DOHH2 (cell line): Measurements from ENCODE around the gene CDKAL1.
A peak's percentile ranks its signal among the peaks of the same experiment; 100 is the strongest.

Experiments used
- H3F3A ChIP-seq: fragments of 200-600 bp; sonication (generic), shearing (Covaris generic); 2 replicates; pipeline ENCODE4 v1.6.0; 2016; ENCODE audit warnings: antibody characterized with exemption, mild to moderate bottlenecking; ENCODE audit not compliant: control insufficient read depth, insufficient read depth
- H3K27ac ChIP-seq: fragments of 200-600 bp; sonication (generic); 2 replicates; pipeline ENCODE4 v1.5.1; 2014; ENCODE audit warnings: low read depth, mild to moderate bottlenecking, low read length, moderate library complexity
- H3K27me3 ChIP-seq: fragments of 200-600 bp; sonication (generic); 2 replicates; pipeline ENCODE4 v1.6.1; 2014; ENCODE audit warnings: mild to moderate bottlenecking, low read length, mixed read lengths; ENCODE audit not compliant: control insufficient read depth
- H3K36me3 ChIP-seq: fragments of 200-600 bp; sonication (generic); 2 replicates; pipeline ENCODE4 v1.6.1; 2014; ENCODE audit warnings: mild to moderate bottlenecking, low read length, moderate library complexity, mixed read lengths; ENCODE audit not compliant: control insufficient read depth
- H3K4me1 ChIP-seq: fragments of 200-600 bp; sonication (generic); 2 replicates; pipeline ENCODE4 v1.6.1; 2014; ENCODE audit warnings: mild to moderate bottlenecking, low read length, mixed read lengths; ENCODE audit not compliant: control insufficient read depth
- H3K4me2 ChIP-seq: fragments of 200-600 bp; sonication (generic); 2 replicates; pipeline ENCODE4 v1.6.0; 2014; ENCODE audit warnings: mild to moderate bottlenecking, low read length, moderate library complexity
- H3K4me3 ChIP-seq: fragments of 200-600 bp; sonication (generic); 2 replicates; pipeline ENCODE4 v1.5.1; 2014; ENCODE audit warnings: mild to moderate bottlenecking, low read length, mixed read lengths
- H3K79me2 ChIP-seq: fragments of 200-600 bp; sonication (generic); 2 replicates; pipeline ENCODE4 v1.6.1; 2014; ENCODE audit warnings: mild to moderate bottlenecking, low read length, mixed read lengths; ENCODE audit not compliant: control insufficient read depth
- H3K9me2 ChIP-seq: fragments of 200-600 bp; sonication (generic); replicated peaks from 2 replicates; pipeline ENCODE4 v1.6.1; 2014; ENCODE audit warnings: mild to moderate bottlenecking, low read length, mixed read lengths; ENCODE audit not compliant: control insufficient read depth
- H3K9me3 ChIP-seq: fragments of 200-600 bp; sonication (generic); 2 replicates; pipeline ENCODE4 v1.6.1; 2014; ENCODE audit warnings: antibody characterized with exemption, low read length, mixed read lengths; ENCODE audit not compliant: control insufficient read depth, insufficient read depth
- H4K20me1 ChIP-seq: fragments of 200-600 bp; sonication (generic); 2 replicates; pipeline ENCODE4 v1.6.0; 2014; ENCODE audit warnings: low read depth, mild to moderate bottlenecking, antibody characterized with exemption, low read length, moderate library complexity; ENCODE audit not compliant: control insufficient read depth, insufficient read depth
- EZH2phosphoT487 ChIP-seq: fragments of 200-600 bp; sonication (generic); IDR thresholded peaks from 2 replicates; pipeline ENCODE4 v1.6.1; 2017; ENCODE audit warnings: borderline replicate concordance, mild to moderate bottlenecking, antibody characterized with exemption, low read length, moderate library complexity, mixed read lengths
- TF ChIP-seq, protein P1 (sequence below): fragments of 200-600 bp; sonication (generic); IDR thresholded peaks from one replicate; pipeline ENCODE4 v1.5.1; 2014; ENCODE audit warnings: antibody characterized with exemption, mild to moderate bottlenecking, low read depth, low read length; ENCODE audit not compliant: poor library complexity, severe bottlenecking

The CDKAL1 gene

DNA sequence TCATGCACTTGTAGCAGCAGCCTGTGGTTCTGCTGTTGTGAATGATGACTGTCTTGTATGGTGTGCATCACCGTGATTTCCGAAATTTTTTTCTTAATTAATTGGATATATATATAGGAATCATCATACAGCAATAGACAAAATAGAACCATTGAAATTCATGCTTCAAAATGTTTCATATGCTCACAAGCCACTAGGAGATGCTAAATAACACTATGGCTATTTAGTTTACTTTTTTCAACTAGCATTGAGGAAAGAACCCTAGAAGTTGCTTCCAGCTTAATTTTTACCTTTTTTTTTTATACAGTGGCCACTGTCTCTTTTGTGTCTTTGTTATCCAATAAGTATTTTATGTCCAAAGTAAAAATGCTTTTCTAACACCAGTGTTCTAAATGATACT, 485.4 kb downstream of the CDKAL1 start:
- Histone ChIP-seq H3K9me3 (no peaks in the 10 kb centered on the region), H3K79me2 (no peaks in the 10 kb centered on the region), H3K36me3 (no peaks in the 10 kb centered on the region), H3F3A (no peaks in the 10 kb centered on the region), H3K4me1 (peaks cover 14% of the 10 kb centered on the region), H3K27me3 (no peaks in the 10 kb centered on the region), H3K4me2 (no peak overlapping the region), H4K20me1 (no peaks in the 10 kb centered on the region), H3K9me2 (no peaks in the 10 kb centered on the region), H3K27ac (no peak overlapping the region), H3K4me3 (no peak overlapping the region)
- TF ChIP-seq, protein P1, sequence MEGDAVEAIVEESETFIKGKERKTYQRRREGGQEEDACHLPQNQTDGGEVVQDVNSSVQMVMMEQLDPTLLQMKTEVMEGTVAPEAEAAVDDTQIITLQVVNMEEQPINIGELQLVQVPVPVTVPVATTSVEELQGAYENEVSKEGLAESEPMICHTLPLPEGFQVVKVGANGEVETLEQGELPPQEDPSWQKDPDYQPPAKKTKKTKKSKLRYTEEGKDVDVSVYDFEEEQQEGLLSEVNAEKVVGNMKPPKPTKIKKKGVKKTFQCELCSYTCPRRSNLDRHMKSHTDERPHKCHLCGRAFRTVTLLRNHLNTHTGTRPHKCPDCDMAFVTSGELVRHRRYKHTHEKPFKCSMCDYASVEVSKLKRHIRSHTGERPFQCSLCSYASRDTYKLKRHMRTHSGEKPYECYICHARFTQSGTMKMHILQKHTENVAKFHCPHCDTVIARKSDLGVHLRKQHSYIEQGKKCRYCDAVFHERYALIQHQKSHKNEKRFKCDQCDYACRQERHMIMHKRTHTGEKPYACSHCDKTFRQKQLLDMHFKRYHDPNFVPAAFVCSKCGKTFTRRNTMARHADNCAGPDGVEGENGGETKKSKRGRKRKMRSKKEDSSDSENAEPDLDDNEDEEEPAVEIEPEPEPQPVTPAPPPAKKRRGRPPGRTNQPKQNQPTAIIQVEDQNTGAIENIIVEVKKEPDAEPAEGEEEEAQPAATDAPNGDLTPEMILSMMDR: no peak
- TF ChIP-seq EZH2phosphoT487: no peak

- TF ChIP-seq EZH2phosphoT487: no peak
- TF ChIP-seq, protein P1: no peak
- Histone ChIP-seq H4K20me1 (no peaks in the 10 kb centered on the region), H3K79me2 (no peaks in the 10 kb centered on the region), H3K4me1 (peaks cover 14% of the 10 kb centered on the region), H3K4me2 (peak overlapping the region; percentile 41), H3F3A (no peaks in the 10 kb centered on the region), H3K9me3 (no peaks in the 10 kb centered on the region), H3K9me2 (no peaks in the 10 kb centered on the region), H3K4me3 (peak overlapping the region; percentile 27; the same call in 1 of the 2 replicates), H3K27me3 (no peaks in the 10 kb centered on the region), H3K36me3 (no peaks in the 10 kb centered on the region), H3K27ac (no peak overlapping the region; the same call in 1 of the 2 replicates)
Observed at GRCh38 chr6:21022343-21023107, 488.3 kb downstream of the CDKAL1 start.

GRCh38 chr6:21023210-21023609, 489.0 kb downstream of the CDKAL1 start:
- Histone ChIP-seq H3K27ac (no peak overlapping the region), H3K36me3 (no peaks in the 10 kb centered on the region), H3K4me3 (no peak overlapping the region), H3K79me2 (no peaks in the 10 kb centered on the region), H3K9me3 (no peaks in the 10 kb centered on the region), H3K9me2 (no peaks in the 10 kb centered on the region), H3K27me3 (no peaks in the 10 kb centered on the region), H3K4me1 (peaks cover 14% of the 10 kb centered on the region), H4K20me1 (no peaks in the 10 kb centered on the region), H3K4me2 (peak overlapping the region; percentile 41), H3F3A (no peaks in the 10 kb centered on the region)
- TF ChIP-seq, protein P1: no peak
- TF ChIP-seq EZH2phosphoT487: no peak
